ENCODE measurements around the gene LYST. TPM values are rescaled to one million over a fixed set of nuclear protein-coding genes. Genes with fewer than 3 reads are reported as not detected.

The LYST gene
- total and polyA plus RNA-seq, 2 of the 4 experiments (the other 2 are of a cell fraction), result 2.2 to 7.2 TPM

DNA sequence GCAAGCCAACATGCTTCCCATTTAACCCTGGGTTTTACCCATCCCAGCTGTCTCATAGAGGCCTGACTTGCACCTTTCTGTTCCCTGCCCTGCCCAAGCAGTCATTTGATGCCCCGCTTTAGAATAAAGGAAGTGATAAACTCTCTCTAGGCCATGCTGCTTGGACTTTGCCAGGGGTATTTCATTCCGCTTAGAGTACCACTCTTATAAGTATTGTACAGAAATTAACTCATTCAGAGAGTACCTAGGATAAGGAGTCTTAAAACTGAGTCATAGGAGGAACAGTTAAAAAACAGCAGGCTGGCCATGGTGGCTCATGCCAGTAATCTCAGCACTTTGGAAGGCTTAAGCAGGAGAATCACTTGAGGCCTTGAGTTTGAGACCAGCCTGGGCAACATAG, 21.0 kb upstream of the LYST start:
- POLR2A ChIA-PET (ENCODE audit: unreplicated experiment), result no interaction called here

More for the DNA sequence above, 21.0 kb upstream of the LYST start:
- H2BK120ac ChIP-seq (ENCODE audit: low read depth, low read length), result no peak overlapping the region
- no peak overlapping the region for H2AK5ac ChIP-seq (ENCODE audit: low read depth, low read length)
- H2BK5ac ChIP-seq (ENCODE audit: low read depth, low read length, poor library complexity, severe bottlenecking), result no peak overlapping the region
- H3K4me2 ChIP-seq (ENCODE audit: low read depth, low read length), result no peak overlapping the region
- no peak overlapping the region for H3K23ac ChIP-seq (ENCODE audit: low read depth, low read length)
- TF ChIP-seq POLR2A (IDR thresholded peaks at IDR 0.05; ENCODE audit: low read depth, low read length) (no peak), MAFK (IDR thresholded peaks at IDR 0.05; ENCODE audit: low read depth, low read length) (no peak), MXI1 (IDR thresholded peaks at IDR 0.05; ENCODE audit: borderline replicate concordance, low read depth, low read length) (no peak), BHLHE40 (IDR thresholded peaks at IDR 0.05; ENCODE audit: low read depth, low read length) (no peak), RFX5 (IDR thresholded peaks at IDR 0.05; ENCODE audit: low read depth, low read length) (no peak), USF2 (IDR thresholded peaks at IDR 0.05; ENCODE audit: low read depth, low read length) (no peak), CHD1 (IDR thresholded peaks at IDR 0.05; ENCODE audit: low read depth, low read length) (no peak), RCOR1 (IDR thresholded peaks at IDR 0.05; ENCODE audit: insufficient replicate concordance, low read length) (no peak), FOS (IDR thresholded peaks at IDR 0.05; ENCODE audit: low read depth, low read length) (no peak), RAD21 (IDR thresholded peaks at IDR 0.05; ENCODE audit: low read length) (no peak), CEBPB (IDR thresholded peaks at IDR 0.05; ENCODE audit: low read depth, low read length) (no peak), MAZ (IDR thresholded peaks at IDR 0.05; ENCODE audit: borderline replicate concordance, low read depth, low read length) (no peak), SMC3 (IDR thresholded peaks at IDR 0.05; ENCODE audit: low read depth, low read length) (no peak), NFE2L2 (IDR thresholded peaks at IDR 0.05; ENCODE audit: low read depth, low read length) (no peak)
- TF ChIP-seq, protein P1, sequence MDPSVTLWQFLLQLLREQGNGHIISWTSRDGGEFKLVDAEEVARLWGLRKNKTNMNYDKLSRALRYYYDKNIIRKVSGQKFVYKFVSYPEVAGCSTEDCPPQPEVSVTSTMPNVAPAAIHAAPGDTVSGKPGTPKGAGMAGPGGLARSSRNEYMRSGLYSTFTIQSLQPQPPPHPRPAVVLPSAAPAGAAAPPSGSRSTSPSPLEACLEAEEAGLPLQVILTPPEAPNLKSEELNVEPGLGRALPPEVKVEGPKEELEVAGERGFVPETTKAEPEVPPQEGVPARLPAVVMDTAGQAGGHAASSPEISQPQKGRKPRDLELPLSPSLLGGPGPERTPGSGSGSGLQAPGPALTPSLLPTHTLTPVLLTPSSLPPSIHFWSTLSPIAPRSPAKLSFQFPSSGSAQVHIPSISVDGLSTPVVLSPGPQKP (IDR thresholded peaks at IDR 0.05; ENCODE audit: borderline replicate concordance, low read depth, low read length), result no peak
- TF ChIP-seq, protein P2, sequence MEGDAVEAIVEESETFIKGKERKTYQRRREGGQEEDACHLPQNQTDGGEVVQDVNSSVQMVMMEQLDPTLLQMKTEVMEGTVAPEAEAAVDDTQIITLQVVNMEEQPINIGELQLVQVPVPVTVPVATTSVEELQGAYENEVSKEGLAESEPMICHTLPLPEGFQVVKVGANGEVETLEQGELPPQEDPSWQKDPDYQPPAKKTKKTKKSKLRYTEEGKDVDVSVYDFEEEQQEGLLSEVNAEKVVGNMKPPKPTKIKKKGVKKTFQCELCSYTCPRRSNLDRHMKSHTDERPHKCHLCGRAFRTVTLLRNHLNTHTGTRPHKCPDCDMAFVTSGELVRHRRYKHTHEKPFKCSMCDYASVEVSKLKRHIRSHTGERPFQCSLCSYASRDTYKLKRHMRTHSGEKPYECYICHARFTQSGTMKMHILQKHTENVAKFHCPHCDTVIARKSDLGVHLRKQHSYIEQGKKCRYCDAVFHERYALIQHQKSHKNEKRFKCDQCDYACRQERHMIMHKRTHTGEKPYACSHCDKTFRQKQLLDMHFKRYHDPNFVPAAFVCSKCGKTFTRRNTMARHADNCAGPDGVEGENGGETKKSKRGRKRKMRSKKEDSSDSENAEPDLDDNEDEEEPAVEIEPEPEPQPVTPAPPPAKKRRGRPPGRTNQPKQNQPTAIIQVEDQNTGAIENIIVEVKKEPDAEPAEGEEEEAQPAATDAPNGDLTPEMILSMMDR (conservative IDR thresholded peaks at IDR 0.05; ENCODE audit: low read depth, low read length), result no peak
- H3K9ac ChIP-seq (ENCODE audit: low read depth, low read length), result no peak overlapping the region
- H2AK9ac ChIP-seq (replicated peaks; ENCODE audit: low read depth, low read length, poor library complexity), result no peak overlapping the region
- no peak overlapping the region for H2BK15ac ChIP-seq (ENCODE audit: low read depth, low read length)
- peaks cover 4% of the 10 kb centered on the region; the same call in 1 of the 2 replicates for H4K20me1 ChIP-seq (ENCODE audit: insufficient read depth, low read length)
- no peak overlapping the region for H3K4me3 ChIP-seq (ENCODE audit: insufficient read depth, low read depth, low read length)
- no peak overlapping the region for H3K27ac ChIP-seq (ENCODE audit: insufficient read depth, low read length)
- no peaks in the 10 kb centered on the region for H3K79me1 ChIP-seq (ENCODE audit: low read depth in 1 of 2, low read length in 2 of 2)
- intact Hi-C loops (cut with micrococcal nuclease) (no loop called here), in situ Hi-C loops (cut with MboI; ENCODE audit: low sequenced_read_pairs) (no loop called here), dilution Hi-C loops (cut with HindIII; ENCODE audit: low sequenced_read_pairs, unreplicated experiment) (no loop called here)
- DNase-seq, result no peak
- H3K14ac ChIP-seq (replicated peaks; ENCODE audit: low read depth, low read length), result no peak overlapping the region
- no peak overlapping the region for H3K18ac ChIP-seq (ENCODE audit: low read depth, low read length)
- H4K8ac ChIP-seq (ENCODE audit: low read depth in 2 of 2, low read length in 2 of 2), result no peak overlapping the region
- no CpG with 5 or more reads among the region's 2 CpGs for WGBS, 2 experiments (ENCODE audit: extremely low coverage in 2 of 2, insufficient read length in 1 of 2)
- peaks cover 5% of the 10 kb centered on the region for H3K4me1 ChIP-seq (ENCODE audit: control insufficient read depth, insufficient read depth, low read length)
- H3K4ac ChIP-seq (ENCODE audit: low read depth, low read length), result no peak overlapping the region
- ATAC-seq (ENCODE audit: low read depth), result no peak
- no peak overlapping the region for H3K56ac ChIP-seq (ENCODE audit: extremely low read depth, insufficient read depth, low read length)
- H4K5ac ChIP-seq (ENCODE audit: low read depth, low read length), result no peak overlapping the region
- H3K9me1 ChIP-seq (ENCODE audit: insufficient read depth, low read length), result peaks cover 4% of the 10 kb centered on the region; the same call in 1 of the 2 replicates
- H2AFZ ChIP-seq (replicated peaks; ENCODE audit: low read length, poor library complexity), result no peak overlapping the region
- CTCF ChIA-PET, result no interaction called here
- H3K9me3 ChIP-seq (ENCODE audit: control insufficient read depth, insufficient read depth, low read length), result no peaks in the 10 kb centered on the region
- peaks cover 2% of the 10 kb centered on the region; the same call in 1 of the 2 replicates for H3K27me3 ChIP-seq (ENCODE audit: control insufficient read depth, insufficient read depth, low read length)
- H3K36me3 ChIP-seq (ENCODE audit: control insufficient read depth, insufficient read depth, low read length), result no peaks in the 10 kb centered on the region
- H4K91ac ChIP-seq (ENCODE audit: insufficient read depth, low read depth, low read length), result no peak overlapping the region
- no TSS peak for BruUV-seq (replicated peaks)
- no peak overlapping the region for H2BK20ac ChIP-seq (ENCODE audit: low read depth, low read length)

Measured in IMR-90 (cell line).